Fibroblast of skin of right biceps (primary cell): ENCODE results near the gene KLHDC7B.

Experiments used
- DNase-seq: peaks from one replicate; pipeline ENCODE4 v3.0.0-alpha.2; 2013

KLHDC7B gene

DNA sequence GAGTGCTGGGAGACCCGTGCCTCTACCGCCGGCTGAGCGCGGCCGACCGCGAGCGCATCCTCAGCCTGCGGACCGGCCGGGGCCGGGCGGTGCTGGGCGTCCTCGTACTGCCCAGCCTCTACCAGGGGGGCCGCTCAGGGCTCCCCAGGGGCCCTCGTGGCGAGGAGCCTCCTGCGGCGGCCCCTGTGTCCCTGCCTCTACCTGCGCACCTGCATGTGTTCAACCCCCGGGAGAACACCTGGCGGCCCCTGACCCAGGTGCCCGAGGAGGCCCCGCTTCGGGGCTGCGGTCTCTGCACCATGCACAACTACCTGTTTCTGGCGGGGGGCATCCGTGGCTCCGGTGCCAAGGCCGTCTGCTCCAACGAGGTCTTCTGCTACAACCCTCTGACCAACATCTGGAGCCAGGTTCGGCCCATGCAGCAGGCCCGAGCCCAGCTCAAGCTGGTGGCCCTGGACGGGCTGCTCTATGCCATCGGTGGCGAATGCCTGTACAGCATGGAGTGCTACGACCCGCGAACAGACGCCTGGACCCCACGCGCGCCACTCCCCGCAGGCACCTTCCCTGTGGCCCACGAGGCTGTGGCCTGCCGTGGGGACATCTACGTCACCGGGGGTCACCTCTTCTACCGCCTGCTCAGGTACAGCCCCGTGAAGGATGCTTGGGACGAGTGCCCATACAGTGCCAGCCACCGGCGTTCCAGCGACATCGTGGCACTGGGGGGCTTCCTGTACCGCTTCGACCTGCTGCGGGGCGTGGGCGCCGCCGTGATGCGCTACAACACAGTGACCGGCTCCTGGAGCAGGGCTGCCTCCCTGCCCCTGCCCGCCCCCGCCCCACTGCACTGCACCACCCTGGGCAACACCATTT, 3.5 kb downstream of the KLHDC7B start:
- no peak for DNase-seq

DNA sequence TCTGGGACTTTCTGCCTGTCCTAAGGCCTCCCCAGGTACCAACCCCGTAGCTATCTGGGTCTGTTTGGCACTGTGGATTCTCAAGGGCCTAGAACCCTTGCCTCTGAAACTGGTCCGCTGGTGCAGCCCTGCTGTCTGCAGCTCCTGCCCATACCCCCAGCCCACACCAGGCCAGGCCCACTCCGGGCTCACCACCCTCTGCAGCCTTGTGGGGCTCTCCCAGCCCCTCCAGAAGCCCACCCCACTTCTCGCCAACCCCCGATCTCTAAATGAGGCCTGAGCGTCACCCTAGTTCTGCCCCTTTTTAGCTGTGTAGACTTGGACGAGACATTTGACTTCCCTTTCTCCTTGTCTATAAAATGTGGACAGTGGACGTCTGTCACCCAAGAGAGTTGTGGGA, 4.7 kb downstream of the KLHDC7B start:
- no peak for DNase-seq

DNA sequence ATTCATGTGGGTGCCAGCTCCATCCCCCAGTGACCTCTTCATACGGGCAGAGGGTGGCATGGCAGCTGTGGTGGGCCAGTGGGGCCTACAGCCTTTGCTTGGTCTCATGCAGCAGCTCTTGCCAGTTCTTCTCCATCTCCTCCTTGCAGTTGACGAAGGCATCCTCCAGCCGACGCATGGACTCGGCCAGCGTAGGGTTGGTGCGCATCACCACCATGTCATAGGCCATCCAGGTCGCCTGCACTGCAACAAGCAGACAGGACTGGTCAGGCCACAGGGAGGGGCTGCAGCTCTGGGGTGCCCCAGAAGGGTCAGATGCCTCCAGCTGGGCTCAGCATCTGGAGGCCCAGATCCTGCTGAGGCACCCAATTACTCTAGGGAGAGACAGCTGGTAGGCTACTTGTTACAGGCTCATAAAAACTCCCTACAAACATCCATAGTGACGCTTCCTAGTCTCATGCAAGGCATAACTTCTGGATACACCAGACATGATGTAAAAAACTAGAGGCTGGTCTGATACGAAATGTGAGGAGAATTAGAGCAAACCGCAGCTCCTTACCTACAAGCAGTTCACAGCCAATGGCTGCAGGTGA, 5.6 kb downstream of the KLHDC7B start:
- no peak for DNase-seq

DNA sequence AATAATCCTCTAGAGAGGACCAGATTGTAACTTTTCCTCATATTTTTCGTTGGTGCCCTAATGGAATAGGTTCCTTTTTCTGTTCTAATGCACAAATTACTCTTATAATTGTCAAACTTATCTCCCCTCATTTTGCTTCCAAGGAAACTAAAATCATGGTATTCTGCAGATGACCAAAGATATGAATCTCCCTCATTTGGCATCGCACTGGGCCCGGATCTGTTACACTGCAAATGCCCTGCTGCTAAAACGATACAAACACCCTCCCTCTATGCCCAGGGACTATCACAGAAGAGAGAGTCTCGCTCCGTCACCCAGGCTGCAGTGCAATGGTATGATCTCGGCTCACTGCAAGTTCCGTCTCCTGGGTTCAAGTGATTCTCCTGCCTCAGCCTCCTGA, 7.6 kb downstream of the KLHDC7B start:
- DNase-seq: no peak

DNA sequence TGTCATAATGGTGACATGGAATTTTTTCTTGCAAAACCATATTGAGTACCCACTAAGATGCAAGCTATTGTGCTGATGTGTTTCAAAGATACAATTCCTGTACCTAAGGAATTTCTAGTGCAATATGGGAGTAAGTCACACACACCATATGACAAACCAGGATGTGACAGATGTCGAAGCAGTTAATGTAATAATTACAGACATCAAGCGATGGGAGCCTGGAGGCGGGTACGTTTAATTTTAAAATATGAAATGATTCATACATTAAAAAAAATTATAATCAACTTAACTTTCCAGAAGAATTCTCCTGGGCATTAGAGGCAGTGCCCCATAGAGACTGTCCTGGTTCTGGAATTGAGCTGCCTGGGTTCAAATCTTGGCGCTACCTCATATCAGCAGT, 11.0 kb downstream of the KLHDC7B start:
- no peak for DNase-seq

DNA sequence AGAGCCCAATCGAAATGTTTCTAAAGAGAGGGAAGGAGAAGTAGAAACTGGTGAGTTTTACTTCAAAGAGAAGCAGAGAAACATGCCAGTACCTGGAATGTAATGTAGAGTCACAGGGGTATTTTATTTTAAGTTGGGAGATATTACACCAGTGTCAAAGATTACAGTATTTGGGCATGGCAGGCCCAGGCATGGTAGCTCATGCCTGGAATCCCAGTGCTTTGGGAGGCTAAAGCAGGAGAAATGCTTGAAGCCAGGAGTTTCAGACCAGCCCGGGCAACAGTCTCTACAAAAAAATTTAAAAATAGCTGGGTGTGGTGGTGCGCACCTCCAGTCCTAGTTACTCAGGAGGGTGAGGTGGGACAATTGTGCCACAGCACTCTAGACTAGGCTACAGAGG, 14.3 kb downstream of the KLHDC7B start:
- DNase-seq: no peak

DNA sequence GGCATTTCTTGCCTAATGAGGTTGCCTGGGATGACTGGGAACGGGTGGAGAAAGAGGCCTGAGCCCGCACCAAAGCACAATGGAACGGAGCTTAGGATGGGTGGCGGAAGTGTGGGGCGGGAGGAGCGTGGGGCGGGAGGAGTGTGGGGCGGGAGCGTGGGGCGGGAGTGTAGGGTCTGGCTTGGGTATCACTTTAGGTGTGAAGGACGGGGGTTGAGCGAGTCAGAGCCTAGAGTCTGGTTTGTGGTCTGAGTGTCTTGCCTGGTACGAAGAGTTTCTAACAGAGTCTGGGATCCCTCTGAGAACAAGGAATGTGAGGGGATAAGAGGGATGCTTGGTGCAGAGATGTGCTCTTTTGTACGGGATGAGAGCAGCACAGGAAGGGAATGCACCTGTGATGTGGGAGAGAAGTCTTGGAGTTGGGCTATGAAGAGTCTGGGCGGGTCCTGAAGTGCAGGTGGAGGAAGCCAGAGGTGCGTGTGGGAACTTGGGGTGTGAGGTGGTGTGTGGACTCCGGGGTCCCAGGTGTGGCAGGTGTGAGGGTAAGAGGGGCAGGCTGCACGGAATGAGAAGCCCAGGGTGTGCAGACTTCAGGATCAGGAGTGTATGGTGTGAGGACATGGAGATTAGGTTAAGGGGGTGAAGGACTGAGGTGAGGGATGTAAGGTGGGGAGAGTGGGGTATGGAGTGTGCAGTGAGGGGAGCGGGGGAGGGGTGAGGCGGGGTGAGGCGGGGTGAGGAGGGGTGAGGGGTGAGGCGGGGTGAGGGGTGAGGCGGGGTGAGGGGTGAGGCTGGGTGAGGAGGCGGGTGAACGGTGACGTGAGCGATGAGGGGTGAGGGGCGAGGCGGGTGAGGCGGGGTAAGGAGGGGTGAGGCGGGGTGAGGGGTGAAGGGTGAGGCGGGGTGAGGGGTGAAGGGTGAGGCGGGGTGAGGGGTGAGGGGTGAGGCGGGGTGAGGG, 16.0 kb downstream of the KLHDC7B start:
- no peak for DNase-seq

DNA sequence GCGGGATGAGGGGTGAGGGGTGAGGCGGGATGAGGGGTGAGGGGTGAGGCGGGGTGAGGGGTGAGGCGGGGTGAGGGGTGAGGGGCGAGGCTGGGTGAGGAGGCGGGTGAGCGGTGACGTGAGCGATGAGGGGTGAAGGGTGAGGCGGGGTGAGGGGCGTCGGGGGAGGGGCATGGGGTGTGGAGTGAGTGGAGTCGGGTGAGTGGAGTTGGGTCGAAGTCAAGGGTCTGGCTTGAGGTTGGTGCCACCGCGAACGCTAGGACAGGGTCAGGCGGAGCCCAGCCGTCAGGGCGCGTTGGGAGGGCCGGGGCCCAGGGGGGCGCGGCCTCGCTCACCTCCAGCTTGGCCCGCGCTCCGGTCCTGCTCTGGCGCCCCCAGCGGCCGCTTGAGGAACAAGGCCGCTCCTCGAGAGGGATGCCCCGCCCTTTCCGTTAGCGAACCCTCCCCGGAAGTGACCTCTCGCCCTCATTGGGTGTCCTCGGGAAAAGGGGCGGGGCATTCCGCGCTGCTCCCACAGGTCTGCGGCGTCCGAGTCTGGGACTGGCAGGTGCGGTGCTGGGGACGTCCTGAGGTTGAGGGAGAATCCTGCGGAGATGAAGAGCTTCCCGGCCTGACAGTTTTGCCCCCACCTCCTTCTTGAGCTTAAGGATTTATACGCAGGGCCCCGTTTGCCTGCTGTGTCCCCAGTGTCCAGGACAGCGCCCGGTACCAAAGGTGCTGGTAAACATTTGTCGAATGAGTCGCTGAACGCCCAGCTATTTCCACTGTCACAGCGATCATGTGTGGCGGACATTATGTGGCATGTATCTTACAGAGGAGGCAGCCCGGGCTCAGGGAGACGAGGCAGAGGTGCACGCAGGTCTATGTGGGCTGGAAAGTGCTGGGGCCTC, 17.1 kb downstream of the KLHDC7B start, which contains the start of gene SYCE3:
TSS of gene SYCE3 (minus strand) at position 397 of the 890 bp plus-strand sequence. CDS start 6,514 bp downstream, outside the sequence.
- DNase-seq: peak; percentile 91

DNA sequence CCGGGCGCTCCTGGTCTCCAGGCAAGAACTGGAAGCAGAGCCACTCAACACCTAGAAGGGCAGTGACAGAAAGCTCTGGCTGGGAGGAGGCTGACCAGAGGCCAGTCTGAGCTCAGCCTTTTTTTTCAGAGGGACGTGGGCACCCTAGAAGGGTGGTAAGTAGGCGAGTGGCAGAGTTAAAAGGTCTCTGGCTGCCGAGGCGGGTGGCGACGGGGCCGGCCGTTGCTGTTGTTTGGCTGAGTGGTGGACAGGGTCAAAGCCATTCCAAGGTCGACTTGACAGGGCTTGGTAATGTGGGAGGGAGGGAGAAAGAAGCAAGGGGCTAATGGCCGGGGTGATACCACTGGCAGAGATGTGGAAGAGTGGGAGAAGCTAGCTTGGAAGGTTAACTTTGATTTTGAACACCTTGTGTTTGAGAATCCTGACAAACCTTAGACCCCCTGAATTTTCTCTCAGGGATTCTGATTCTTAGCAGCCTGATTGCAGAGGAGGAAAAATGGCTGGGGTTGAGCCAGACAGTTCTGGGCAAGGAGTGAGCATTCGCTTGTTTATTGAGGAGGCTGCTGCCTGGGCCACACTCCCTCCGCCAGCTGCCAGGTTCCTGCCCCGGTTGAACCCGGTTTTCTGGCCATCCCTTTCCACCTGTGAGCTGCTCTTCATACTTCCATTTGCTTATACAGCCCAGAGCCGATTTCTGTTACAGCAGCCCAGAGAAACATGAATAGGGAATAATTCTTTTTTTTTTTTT, 17.9 kb downstream of the KLHDC7B start:
- no peak for DNase-seq

DNA sequence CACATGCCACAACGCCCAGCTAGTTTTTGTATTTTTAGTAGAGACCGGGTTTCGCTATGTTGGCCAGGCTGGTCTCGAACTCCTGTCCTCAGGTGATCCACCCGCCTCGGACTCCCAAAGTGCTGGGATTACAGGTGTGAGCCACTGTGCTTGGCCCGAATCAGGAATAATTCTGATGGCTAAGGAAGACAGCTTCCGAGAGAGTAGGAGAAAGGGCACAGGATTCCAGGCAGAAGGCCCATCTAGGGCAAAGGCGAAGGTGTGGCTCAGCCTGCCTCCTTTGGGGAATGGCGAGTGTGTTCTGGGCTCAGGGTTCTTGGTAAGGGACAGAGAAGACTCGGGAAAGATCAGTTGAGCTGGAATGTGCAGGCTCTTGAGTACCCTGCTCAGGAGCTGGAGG, 18.6 kb downstream of the KLHDC7B start:
- DNase-seq: no peak

DNA sequence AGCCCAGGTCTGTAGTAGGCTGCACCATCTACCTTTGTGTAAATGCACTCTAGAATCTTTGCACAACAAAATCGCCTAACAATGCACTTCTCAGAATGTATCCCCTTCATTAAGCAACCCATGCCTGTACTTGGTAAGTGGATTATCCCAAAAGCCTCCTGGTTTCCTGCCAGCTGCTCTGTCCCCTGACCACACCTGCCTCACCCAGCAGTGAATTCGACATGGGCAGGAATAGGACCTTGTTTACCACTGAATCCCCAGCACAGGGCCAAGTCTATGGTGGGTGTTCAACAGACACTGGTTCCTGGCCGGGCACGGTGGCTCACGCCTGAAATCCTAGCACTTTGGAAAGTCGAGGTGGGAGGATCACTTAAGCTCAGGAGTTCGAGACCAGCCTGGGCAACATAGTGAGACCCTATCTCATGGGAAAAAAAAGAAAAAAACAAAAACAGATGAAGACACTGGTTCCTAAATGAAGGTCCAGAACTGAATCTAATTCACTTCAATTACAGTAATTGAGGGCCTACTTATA, 22.1 kb downstream of the KLHDC7B start:
- no peak for DNase-seq

DNA sequence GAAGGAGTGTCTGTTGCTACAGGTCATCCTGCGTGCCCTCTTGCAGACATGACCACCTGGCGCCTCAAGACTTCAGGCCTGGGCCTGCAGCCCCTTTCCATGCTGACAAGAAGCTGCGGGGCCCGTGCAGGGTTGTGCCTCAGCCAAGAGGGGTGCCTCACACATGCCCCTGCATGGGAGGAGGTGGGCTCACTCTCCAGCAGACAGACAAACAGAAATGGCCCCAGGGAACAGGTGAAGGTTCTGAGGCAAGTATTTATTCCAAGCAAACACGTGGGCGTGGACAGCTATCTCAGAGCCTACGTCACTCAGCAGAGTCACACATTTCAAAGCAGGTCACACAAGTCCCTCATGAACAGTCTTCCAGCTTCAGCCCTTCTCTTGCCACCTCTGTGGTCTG, 22.9 kb downstream of the KLHDC7B start:
- DNase-seq: no peak

DNA sequence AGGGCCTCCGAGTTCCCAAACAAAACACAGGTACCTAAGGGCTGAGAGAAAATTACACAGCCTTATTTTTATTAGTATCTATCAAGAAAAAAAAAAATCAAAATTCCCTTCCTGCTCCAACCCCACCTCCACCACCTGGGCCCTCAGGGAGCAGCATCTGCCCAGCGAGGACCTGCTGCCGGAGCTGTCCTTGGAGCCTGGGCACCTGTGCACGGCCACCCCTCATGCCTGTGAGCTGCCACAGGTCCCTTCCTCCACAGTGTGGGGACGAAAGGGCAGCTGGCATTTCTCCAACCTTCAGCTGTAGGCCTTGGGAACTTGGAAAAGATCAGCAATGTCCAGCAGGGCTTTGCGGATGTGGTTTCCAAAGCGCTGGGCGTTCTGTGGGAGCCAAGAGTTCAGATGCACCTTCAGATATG, 23.4 kb downstream of the KLHDC7B start:
- DNase-seq: no peak

DNA sequence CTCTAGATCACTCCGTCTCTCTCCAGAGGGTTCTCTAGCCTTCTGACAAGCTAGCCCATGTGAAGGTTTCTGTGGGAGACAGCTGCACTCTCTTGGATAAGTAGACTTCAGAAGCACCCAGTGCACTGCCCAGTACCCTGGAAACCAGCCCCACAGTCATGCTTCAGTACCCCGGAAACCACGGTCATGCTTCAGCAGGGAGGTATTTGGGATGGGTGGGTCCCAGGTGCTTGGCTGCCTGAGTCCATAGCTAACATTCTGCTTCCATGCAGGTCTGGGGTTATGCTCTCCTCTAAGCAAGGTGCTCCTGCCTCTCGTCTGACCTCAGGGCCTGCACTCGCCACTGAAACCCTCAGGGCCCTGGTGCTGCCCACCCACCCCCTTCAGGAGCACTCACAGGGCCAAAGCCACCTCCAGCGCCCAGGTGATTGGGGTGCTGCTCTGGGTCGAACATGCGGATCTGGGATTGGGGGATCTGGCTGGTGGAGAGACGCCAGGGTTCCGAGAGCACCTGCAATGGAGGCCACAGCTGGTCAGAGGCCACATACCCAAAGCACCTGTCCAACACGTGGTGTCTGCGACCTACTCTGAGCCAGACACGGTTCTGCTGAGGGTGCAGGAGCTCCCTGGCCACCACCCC, 24.3 kb downstream of the KLHDC7B start:
- DNase-seq: no peak

DNA sequence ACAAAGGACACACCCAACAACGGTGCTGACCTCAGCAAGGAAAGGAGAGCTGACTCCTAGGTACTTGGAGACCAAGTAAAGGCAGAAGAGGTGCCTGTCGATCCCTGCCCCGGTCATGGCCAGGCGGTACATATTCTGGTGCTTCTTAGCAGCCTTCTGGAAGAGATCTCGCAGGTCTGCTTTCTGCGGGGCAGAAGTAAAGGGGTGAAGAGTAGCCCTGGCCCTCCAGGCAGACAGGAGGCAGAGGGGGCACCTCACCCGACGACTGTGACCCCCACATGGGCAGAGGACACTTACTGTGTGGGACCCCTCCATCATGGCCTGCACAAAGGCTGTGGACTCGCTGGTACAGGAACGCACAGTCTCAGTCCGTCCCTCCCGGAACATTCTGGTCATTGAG, 25.2 kb downstream of the KLHDC7B start:
- DNase-seq: no peak

DNA sequence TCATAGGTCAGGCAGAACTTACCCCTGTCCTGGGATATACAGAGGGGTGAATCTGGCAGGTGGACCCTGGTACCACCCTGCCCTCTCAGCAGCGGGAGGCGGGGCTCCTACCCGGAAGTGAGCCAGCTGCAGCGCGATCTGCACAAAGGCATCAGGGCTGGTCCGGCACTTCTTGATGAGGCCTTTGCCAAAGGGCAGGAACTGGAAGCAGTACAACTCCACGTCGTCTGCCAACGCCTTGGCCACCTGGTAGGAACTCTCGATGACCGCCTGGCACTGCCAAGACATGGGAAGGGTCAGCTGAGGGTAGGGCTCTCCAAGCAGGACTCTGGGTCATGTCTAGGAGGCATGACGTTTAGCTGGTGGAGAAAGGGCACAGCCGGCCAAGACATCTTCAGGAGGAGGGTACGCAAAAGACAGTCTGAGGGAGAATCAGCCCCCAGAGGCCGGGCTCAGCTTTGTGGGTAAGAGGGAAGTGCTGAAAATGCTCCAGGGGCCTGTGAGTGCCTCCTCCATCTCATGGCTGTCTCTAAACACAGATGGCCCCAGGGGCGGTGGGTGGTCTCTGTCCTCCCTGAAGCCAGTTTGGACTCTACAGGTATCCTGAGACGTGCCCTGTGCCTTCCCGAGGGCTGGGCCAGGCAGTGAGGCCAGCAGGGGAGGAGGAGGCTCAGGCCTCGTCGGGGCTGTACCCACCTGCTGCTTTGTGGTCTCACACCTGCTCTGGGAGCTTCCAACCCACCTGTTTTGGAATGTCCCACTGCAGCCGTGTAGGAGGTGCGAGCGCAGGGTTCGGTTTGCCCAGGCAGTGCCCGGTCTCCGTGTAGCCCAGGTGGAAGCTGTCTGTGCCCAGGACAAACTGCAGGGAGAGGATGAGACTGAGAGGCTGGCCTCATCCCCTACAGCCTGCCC, 25.8 kb downstream of the KLHDC7B start:
- no peak for DNase-seq

DNA sequence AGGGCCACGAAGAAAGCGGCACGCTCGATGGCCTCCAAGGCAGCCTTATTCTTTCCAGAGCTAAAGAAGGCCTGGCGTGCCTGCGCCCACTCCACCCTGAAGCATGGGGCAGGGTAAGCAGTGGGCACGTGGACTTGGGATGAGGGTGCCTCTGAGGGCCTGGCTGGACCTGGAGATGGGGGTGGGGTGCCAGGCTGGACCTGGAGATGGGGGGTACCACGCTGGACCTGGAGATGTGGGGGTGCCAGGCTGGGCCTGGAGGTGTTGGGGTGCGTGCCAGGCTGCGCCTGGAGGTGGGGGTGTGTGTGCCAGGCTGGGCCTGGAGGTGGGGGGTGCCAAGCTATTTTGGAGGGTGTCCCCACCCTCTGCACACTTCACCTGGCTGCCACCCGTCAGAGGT, 27.3 kb downstream of the KLHDC7B start:
- DNase-seq: no peak

DNA sequence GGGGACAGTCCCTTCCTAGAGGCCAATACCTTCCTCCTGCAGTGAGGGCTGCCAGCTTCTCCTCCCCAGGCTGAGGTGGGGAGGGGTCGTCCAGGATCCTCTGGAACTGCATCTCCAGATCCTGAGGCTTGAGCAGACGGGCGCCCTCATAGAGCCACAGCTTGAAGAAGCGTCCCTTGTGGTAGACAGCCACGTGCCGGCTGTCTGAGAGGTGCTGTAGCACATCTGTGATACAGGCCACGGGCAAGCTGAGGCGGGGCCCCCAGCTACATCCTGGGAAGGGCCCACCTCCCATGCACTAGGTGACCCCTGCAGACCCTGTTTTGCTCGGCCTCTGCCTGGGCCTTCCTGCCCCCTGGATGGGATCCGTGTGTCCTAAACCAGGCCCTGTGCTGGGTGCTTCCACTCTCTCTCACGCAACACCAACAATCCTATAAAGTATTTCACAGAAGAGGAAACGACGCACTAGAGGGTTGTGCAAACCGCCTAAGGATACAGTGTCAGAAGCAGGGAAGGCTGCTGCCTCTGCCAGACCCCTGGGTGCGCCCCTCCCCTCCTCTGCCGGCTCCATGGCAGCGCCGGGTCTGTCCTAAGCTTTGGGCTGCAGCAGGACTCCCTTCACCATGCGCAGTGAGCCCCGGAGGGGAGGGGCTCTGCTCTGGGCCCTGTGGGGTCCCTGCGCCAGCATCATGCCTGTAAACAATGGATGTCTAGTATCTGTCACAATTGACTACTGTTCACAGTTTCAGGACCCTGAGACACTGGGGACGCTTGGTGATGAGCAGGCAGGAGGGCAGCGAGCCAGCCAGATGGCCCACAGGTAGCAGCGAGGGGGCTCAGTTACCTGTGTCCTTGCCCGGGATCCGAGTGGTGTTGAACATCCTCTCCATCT, 28.0 kb downstream of the KLHDC7B start:
- DNase-seq: no peak

DNA sequence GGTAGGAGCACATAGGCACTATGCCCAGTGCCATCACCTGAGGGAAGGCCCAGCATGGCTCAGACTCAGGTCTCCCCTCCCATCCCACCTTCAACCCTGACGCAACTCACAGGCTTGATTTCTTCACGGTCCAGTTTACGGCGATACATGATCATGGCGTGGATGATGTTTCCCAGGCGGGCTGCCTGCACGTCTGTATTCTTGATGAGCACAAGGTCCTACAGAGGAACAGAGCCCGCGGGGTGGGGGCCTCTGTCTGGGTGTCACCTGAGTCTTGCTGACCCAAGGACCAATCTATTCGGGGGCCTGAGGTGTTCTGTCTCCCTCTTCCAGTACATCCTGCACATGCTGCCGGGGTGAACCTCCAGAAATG, 28.7 kb downstream of the KLHDC7B start:
- no peak for DNase-seq
